UCSD-AML1 (cell line): Measurements from ENCODE around the gene RNF8.

Experiments
- DNase-seq: peaks from one replicate; lab custom pipeline; 2025; ENCODE audit not compliant: unreplicated experiment; lab: John Stamatoyannopoulos, UW

Gene RNF8

GRCh38 chr6:37357288-37357687 is 3.5 kb downstream of the RNF8 start:
- DNase-seq, result no peak

- no peak for DNase-seq
Measured at GRCh38 chr6:37357860-37358259, 4.1 kb downstream of the RNF8 start.

GRCh38 chr6:37359039-37359438 is 5.3 kb downstream of the RNF8 start:
- DNase-seq, result no peak

GRCh38 chr6:37362101-37362828 is 8.5 kb downstream of the RNF8 start:
- no peak for DNase-seq

GRCh38 chr6:37365791-37366190 is 12.0 kb downstream of the RNF8 start:
- no peak for DNase-seq

- DNase-seq, result no peak
Measured at GRCh38 chr6:37366910-37367309, 13.1 kb downstream of the RNF8 start.

- DNase-seq, result no peak
Measured at GRCh38 chr6:37368961-37369320, 15.2 kb downstream of the RNF8 start.

- DNase-seq, result no peak
Measured at GRCh38 chr6:37369321-37370201, 15.8 kb downstream of the RNF8 start.

GRCh38 chr6:37371154-37372083 is 17.6 kb downstream of the RNF8 start:
- DNase-seq, result no peak

GRCh38 chr6:37372116-37372515 is 18.3 kb downstream of the RNF8 start:
- no peak for DNase-seq

GRCh38 chr6:37373822-37374471 is 20.2 kb downstream of the RNF8 start:
- no peak for DNase-seq

GRCh38 chr6:37375376-37375775 is 21.6 kb downstream of the RNF8 start:
- DNase-seq, result no peak

GRCh38 chr6:37376078-37376743 is 22.4 kb downstream of the RNF8 start:
- no peak for DNase-seq

- DNase-seq, result no peak
Measured at GRCh38 chr6:37381579-37381978, 27.8 kb downstream of the RNF8 start.

- DNase-seq, result no peak
Measured at GRCh38 chr6:37382994-37383765, 29.4 kb downstream of the RNF8 start.

GRCh38 chr6:37388578-37388977 is 34.8 kb downstream of the RNF8 start:
- DNase-seq, result no peak

- no peak for DNase-seq
Measured at GRCh38 chr6:37389857-37390256, 36.1 kb downstream of the RNF8 start.

- DNase-seq, result no peak
Measured at GRCh38 chr6:37391120-37391519, 37.3 kb downstream of the RNF8 start.

- no peak for DNase-seq
Measured at GRCh38 chr6:37392821-37393220, 39.0 kb downstream of the RNF8 start.
